Naive thymus-derived CD4-positive, alpha-beta T cell (primary cell): ENCODE data around the gene FYN. TPM values are rescaled to one million over a fixed set of nuclear protein-coding genes. Genes with fewer than 3 reads are reported as not detected.
A peak's percentile ranks its signal among the peaks of the same experiment; 100 is the strongest.
"Not testable (repeated sequence)": the region's sequence is repeated elsewhere in the genome, so short reads cannot be mapped to it uniquely, and the experiment has no call there.

Experiments used
- ATAC-seq: fragments of 150-1000 bp; cut with Tn5 transposase; 2 replicates; pipeline ENCODE4 v1.10.0; 2021; ENCODE audit warnings: mild to moderate bottlenecking, moderate library complexity
- CTCF ChIA-PET: fragments of 350-600 bp; sonication (Branson Sonifier 250); formaldehyde crosslinking; loops from one replicate; lab custom pipeline; 2021; ENCODE audit warnings: antibody characterized with exemption; lab: Charles Lee
- POLR2A ChIA-PET: fragments of 350-600 bp; sonication (Branson Sonifier 250); formaldehyde crosslinking; loops from one replicate; lab custom pipeline; 2021; ENCODE audit warnings: antibody characterized with exemption, inconsistent platforms; lab: Charles Lee
- DNase-seq, 9 donors: peaks; one replicate each; pipeline versions ENCODE4 v3.0.0 to v3.0.0-alpha.2; 2020 to 2022; ENCODE audit warnings: mixed read lengths in 1 of 9
- H3K27ac ChIP-seq: one replicate; pipeline ENCODE4 v1.7.0; 2013; ENCODE audit warnings: mild to moderate bottlenecking, low read depth, low read length, moderate library complexity
- H3K27me3 ChIP-seq, 2 donors: one replicate each; pipeline ENCODE4 v1.7.0; 2013; ENCODE audit warnings: low read length in 2 of 2, mild to moderate bottlenecking in 2 of 2, moderate library complexity in 2 of 2; ENCODE audit not compliant: control insufficient read depth in 2 of 2, insufficient read depth in 2 of 2
- H3K36me3 ChIP-seq, 3 experiments: 1 replicate in 2 of 3; 2 replicates in 1 of 3; pipeline ENCODE4 v1.7.0; 2013; ENCODE audit warnings: low read length in 3 of 3, mild to moderate bottlenecking in 3 of 3, moderate library complexity in 1 of 3; ENCODE audit not compliant: insufficient read depth in 3 of 3, control insufficient read depth in 2 of 3
- H3K4me1 ChIP-seq, 2 donors: one replicate each; pipeline ENCODE4 v1.7.0; 2013; ENCODE audit warnings: low read length in 2 of 2, mild to moderate bottlenecking in 2 of 2, moderate library complexity in 1 of 2; ENCODE audit not compliant: control insufficient read depth in 2 of 2, insufficient read depth in 2 of 2
- H3K4me3 ChIP-seq: 2 replicates; pipeline ENCODE4 v1.7.0; 2013; ENCODE audit warnings: mild to moderate bottlenecking, low read length
- H3K9me3 ChIP-seq, 3 experiments: 1 replicate in 2 of 3; 2 replicates in 1 of 3; pipeline ENCODE4 v1.7.0; 2013; ENCODE audit warnings: low read length in 3 of 3; ENCODE audit not compliant: control insufficient read depth in 2 of 3
- H3K27ac Mint-ChIP-seq, 9 donors: one replicate each; pipeline ENCODE4 v1.8.0; 2020 to 2022; ENCODE audit warnings: mixed read lengths in 9 of 9, mild to moderate bottlenecking in 8 of 9, moderate library complexity in 5 of 9, inconsistent platforms in 2 of 9
- H3K27me3 Mint-ChIP-seq, 5 donors: one replicate each; pipeline ENCODE4 v1.8.0; 2021 to 2022; ENCODE audit warnings: mixed read lengths in 5 of 5, mild to moderate bottlenecking in 1 of 5
- H3K36me3 Mint-ChIP-seq, 5 donors: one replicate each; pipeline ENCODE4 v1.8.0; 2020 to 2022; ENCODE audit warnings: mixed read lengths in 5 of 5, mild to moderate bottlenecking in 3 of 5, inconsistent platforms in 1 of 5
- H3K4me1 Mint-ChIP-seq, 7 donors: one replicate each; pipeline ENCODE4 v1.8.0; 2020 to 2022; ENCODE audit warnings: mixed read lengths in 7 of 7, mild to moderate bottlenecking in 3 of 7, inconsistent platforms in 1 of 7
- H3K4me3 Mint-ChIP-seq, 10 donors: one replicate each; pipeline ENCODE4 v1.8.0; 2020 to 2022; ENCODE audit warnings: mild to moderate bottlenecking in 10 of 10, mixed read lengths in 10 of 10, moderate library complexity in 6 of 10, inconsistent platforms in 2 of 10
- H3K9me3 Mint-ChIP-seq, 11 donors: one replicate each; pipeline ENCODE4 v1.8.0; 2020 to 2022; ENCODE audit warnings: mixed read lengths in 11 of 11, mild to moderate bottlenecking in 4 of 11, inconsistent platforms in 1 of 11, moderate library complexity in 1 of 11
- intact Hi-C, 2 donors: fragments of 100-400 bp; cut with micrococcal nuclease; formaldehyde crosslinking; loops; one replicate each; pipeline ENCODE4 v1.15.1; 2023
- polyA plus RNA-seq, 2 donors: library from polyadenylated mRNA; unstranded; fragments of 300-500 nt; fragmentation: Illumina TruSeq; gene quantifications; one replicate each; pipeline ENCODE4 v1.2.3, GENCODE V29; 2021
- total RNA-seq, 6 experiments: library from RNA in 5 of 6; stranded (reverse) in 5 of 6; gene quantifications; 1 replicate in 5 of 6; 2 replicates in 1 of 6; pipeline ENCODE4 v1.2.3 and lab custom pipeline; 2021 to 2026

FYN gene
- total and polyA plus RNA-seq, 7 experiments from 2014 or later = 200 to 720 (median 430) TPM

DNA sequence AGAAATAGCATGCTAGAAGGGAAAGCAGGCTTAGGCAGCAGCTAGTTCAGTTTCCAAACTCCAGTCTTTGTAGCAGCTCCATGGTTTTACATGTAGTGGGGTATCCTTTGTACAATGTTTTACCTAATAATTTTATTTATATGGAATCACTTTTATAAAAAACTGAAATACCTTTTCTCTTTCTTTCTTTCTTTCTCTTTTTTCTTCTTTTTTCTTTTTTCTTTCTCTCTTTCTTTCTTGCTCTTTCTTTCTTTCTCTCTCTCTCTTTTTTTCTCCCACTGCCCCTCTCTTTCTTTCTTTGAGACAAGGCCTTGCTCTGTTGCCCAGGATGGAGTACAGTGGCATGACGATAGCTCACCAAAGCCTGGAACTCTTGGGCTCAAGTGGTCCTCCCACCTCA is 41.4 kb upstream of the FYN start:
- Mint-ChIP-seq H3K4me1 (peaks cover 0 to 15% (median 7%) of the 10 kb centered on the region in 7 donors), H3K9me3 (peaks cover 0 to 3% (median 0%) of the 10 kb centered on the region in 11 donors), H3K27ac (peak overlapping the region in 1 of 9 donors; percentile 43), H3K27me3 (no peaks in the 10 kb centered on the region), H3K36me3 (no peaks in the 10 kb centered on the region), H3K4me3 (no peak overlapping the region)
- Histone ChIP-seq H3K4me3 (no peak overlapping the region), H3K4me1 (no peaks in the 10 kb centered on the region), H3K36me3 (no peaks in the 10 kb centered on the region), H3K27me3 (no peaks in the 10 kb centered on the region), H3K9me3 (no peaks in the 10 kb centered on the region), H3K27ac (no peak overlapping the region)
- POLR2A ChIA-PET = interaction anchor here (1.0 kb wide), 1 partner anchor 40 kb away, joined by 3 read pairs; no protein-coding TSS in a partner anchor
- intact Hi-C loops = no loop called here
- DNase-seq (no peak), ATAC-seq (no peak)
- CTCF ChIA-PET = no interaction called here

DNA sequence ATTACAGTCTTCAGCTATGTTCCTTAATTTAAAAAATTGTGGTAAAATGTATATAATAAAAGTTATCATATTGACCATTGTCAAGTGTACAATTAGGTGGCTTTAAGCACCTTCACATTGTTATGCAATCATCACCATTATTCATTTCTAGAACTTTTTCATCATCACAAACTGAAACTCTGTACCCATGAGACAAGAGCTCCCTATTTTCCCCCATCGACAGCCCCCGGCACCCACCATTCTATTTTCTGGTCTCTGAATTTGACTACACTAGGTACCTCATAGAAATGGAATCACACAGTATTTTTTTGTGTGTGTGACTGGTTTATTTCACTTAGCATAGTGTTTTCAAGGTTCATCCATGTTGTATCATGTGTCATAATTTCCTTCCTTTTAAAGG is 39.7 kb upstream of the FYN start:
- H3K27ac Mint-ChIP-seq = no peak overlapping the region
- CTCF ChIA-PET = no interaction called here

DNA sequence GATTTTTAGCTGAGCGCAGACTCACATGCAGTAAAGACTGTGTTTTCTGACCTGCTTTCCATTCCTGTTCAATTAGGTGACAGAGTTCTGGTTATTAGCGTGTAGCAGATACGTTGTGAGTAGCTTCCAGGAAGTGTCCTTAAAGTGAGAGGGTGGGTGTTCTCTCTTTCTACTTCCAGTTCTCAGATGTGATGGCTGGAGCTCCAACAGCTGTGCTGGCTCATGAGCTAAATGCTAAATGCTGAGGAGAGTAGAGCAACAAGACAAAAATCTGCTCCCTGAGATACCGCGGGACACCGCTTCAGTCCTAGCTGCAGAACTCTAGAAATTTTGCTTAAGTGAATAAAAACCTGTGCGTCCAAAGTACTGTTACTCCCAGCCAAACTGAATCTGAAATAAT is 38.2 kb upstream of the FYN start:
- Mint-ChIP-seq H3K27me3 (no peaks in the 10 kb centered on the region), H3K36me3 (no peaks in the 10 kb centered on the region), H3K27ac (peak overlapping the region in 1 of 9 donors; percentile 38), H3K9me3 (peaks cover 0 to 2% (median 0%) of the 10 kb centered on the region in 11 donors), H3K4me3 (no peak overlapping the region), H3K4me1 (peaks cover 0 to 16% (median 7%) of the 10 kb centered on the region in 7 donors)
- ATAC-seq = no peak
- CTCF ChIA-PET = no interaction called here
- Histone ChIP-seq H3K27ac (no peak overlapping the region), H3K4me1 (no peaks in the 10 kb centered on the region), H3K27me3 (no peaks in the 10 kb centered on the region), H3K4me3 (no peak overlapping the region), H3K36me3 (no peaks in the 10 kb centered on the region), H3K9me3 (no peaks in the 10 kb centered on the region)
- intact Hi-C loops = no loop called here
- POLR2A ChIA-PET = interaction anchor here (0.6 kb wide), 1 partner anchor 32 kb away, joined by 3 read pairs; no protein-coding TSS in a partner anchor
- no peak for DNase-seq

More for the DNA sequence above, 39.7 kb upstream of the FYN start:
- H3K4me3 Mint-ChIP-seq = no peak overlapping the region
- H3K4me3 ChIP-seq = no peak overlapping the region
- no peaks in the 10 kb centered on the region for H3K27me3 ChIP-seq
- ATAC-seq = no peak
- H3K27ac ChIP-seq = no peak overlapping the region
- POLR2A ChIA-PET = no interaction called here
- peaks cover 0 to 3% (median 0%) of the 10 kb centered on the region in 11 donors for H3K9me3 Mint-ChIP-seq
- no peaks in the 10 kb centered on the region for H3K27me3 Mint-ChIP-seq
- no peak for DNase-seq
- H3K36me3 Mint-ChIP-seq = no peaks in the 10 kb centered on the region
- H3K9me3 ChIP-seq = no peaks in the 10 kb centered on the region
- H3K4me1 Mint-ChIP-seq = peaks cover 0 to 16% (median 7%) of the 10 kb centered on the region in 7 donors
- intact Hi-C loops = no loop called here
- H3K4me1 ChIP-seq = no peaks in the 10 kb centered on the region
- H3K36me3 ChIP-seq = no peaks in the 10 kb centered on the region

DNA sequence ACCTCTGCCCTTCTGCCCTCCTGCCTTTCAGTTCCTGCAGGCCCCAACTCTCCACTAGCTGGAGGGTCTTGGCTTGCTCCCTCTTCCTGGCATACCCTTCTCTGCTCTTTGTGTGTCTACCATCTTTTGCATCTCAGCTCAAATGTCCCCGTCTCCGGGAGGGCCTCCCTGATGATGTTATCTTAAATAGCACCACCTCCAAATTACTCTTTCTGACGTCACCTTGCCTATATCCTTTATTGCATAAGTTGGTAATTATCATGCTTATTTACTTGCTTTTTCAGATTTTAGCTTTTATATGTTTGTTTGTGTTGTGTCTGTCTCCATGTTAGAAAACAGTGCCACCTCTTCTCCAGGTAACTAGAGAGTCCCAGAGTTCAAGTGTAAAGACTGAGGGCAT is 36.0 kb upstream of the FYN start:
- Histone ChIP-seq H3K4me1 (no peaks in the 10 kb centered on the region), H3K36me3 (no peaks in the 10 kb centered on the region), H3K4me3 (no peak overlapping the region), H3K27me3 (no peaks in the 10 kb centered on the region), H3K27ac (no peak overlapping the region), H3K9me3 (no peaks in the 10 kb centered on the region)
- no peak for DNase-seq
- Mint-ChIP-seq H3K27ac (peak overlapping the region in 1 of 9 donors; percentile 1), H3K36me3 (no peaks in the 10 kb centered on the region), H3K27me3 (no peaks in the 10 kb centered on the region), H3K4me3 (no peak overlapping the region), H3K4me1 (peaks cover 0 to 16% (median 7%) of the 10 kb centered on the region in 7 donors), H3K9me3 (peaks cover 0 to 4% (median 0%) of the 10 kb centered on the region in 11 donors)
- no peak for ATAC-seq
- ChIA-PET CTCF (no interaction called here), POLR2A (interaction anchor here (1.3 kb wide), 1 partner anchor 11 kb away, joined by 3 read pairs; no protein-coding TSS in a partner anchor)
- intact Hi-C loops = no loop called here

DNA sequence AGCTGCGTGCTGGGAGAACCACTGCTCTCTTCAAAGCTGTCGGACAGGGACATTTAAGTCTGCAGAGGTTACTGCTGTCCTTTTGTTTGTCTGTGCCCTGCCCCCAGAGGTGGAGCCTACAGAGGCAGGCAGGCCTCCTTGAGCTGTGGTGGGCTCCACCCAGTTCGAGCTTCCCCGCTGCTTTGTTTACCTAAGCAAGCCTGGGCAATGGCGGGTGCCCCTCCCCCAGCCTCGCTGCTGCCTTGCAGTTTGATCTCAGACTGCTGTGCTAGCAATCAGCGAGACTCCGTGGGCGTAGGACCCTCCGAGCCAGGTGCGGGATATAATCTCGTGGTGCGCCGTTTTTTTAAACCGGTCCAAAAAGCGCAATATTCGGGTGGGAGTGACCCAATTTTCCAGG is 35.1 kb upstream of the FYN start:
- H3K36me3 ChIP-seq, H3K4me3 ChIP-seq, CTCF ChIA-PET, H3K27ac ChIP-seq, H3K4me1 ChIP-seq, DNase-seq, H3K9me3 ChIP-seq, H3K36me3 Mint-ChIP-seq, H3K27me3 Mint-ChIP-seq, intact Hi-C loops, H3K9me3 Mint-ChIP-seq, H3K27me3 ChIP-seq, ATAC-seq, H3K27ac Mint-ChIP-seq, H3K4me3 Mint-ChIP-seq: not testable (repeated sequence)
- H3K4me1 Mint-ChIP-seq = peaks cover 0 to 16% (median 7%) of the 10 kb centered on the region in 7 donors
- POLR2A ChIA-PET = interaction anchor here (1.3 kb wide), 1 partner anchor 10 kb away, joined by 3 read pairs; no protein-coding TSS in a partner anchor

DNA sequence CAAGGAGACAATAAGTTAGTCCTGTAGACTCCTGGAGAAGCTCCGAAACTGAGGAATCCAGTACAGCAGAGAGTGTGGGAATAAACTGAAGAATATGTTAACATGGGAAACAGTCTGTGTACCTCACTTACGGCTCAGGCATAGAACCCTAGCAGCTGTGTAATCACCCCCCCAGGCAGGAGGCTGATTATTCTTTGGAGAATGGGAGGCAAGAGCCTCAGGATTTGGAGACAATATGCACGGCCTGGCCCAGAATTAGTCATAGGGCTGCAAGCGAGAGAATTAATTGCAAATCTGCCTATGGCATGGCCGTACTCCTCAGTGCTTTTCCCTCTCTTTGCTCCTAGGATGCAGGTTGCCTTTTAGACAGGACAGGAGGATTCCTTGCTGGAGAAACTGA is 27.5 kb upstream of the FYN start:
- Mint-ChIP-seq H3K27me3 (peaks cover 0 to 2% (median 0%) of the 10 kb centered on the region in 5 donors), H3K9me3 (peaks cover 0 to 1% (median 0%) of the 10 kb centered on the region in 11 donors), H3K27ac (no peak overlapping the region), H3K36me3 (no peaks in the 10 kb centered on the region), H3K4me1 (no peaks in the 10 kb centered on the region), H3K4me3 (no peak overlapping the region)
- H3K4me1 ChIP-seq = no peaks in the 10 kb centered on the region
- intact Hi-C loops = no loop called here
- no peak for ATAC-seq
- DNase-seq = no peak
- H3K27ac ChIP-seq = no peak overlapping the region
- no peaks in the 10 kb centered on the region for H3K27me3 ChIP-seq
- H3K36me3 ChIP-seq = no peaks in the 10 kb centered on the region
- ChIA-PET POLR2A (no interaction called here), CTCF (no interaction called here)
- H3K4me3 ChIP-seq = no peak overlapping the region
- no peaks in the 10 kb centered on the region for H3K9me3 ChIP-seq

DNA sequence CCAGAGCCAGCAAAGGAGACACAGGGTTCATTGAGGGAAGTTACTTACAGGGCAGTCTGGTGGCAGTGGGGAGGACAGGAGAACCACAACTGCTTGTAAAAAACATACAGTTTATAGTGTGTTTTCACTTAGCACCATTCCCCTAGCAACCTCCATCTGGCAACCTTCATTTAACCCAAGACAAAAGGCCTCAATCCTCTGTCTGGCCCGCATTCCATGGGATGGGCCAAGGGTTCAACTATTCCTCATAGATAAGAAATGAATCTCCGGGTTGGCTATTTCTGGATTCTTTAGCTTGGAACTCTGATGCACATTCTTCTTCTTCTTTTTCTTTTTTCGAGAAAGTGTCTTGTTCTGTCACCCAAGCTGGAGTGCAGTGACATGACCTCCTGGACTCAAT is 26.3 kb upstream of the FYN start:
- no peaks in the 10 kb centered on the region for H3K27me3 ChIP-seq
- peaks cover 0 to 2% (median 0%) of the 10 kb centered on the region in 5 donors for H3K27me3 Mint-ChIP-seq
- ATAC-seq = no peak
- H3K9me3 Mint-ChIP-seq = peaks cover 0 to 1% (median 0%) of the 10 kb centered on the region in 11 donors
- H3K9me3 ChIP-seq = no peaks in the 10 kb centered on the region
- peak overlapping the region in 1 of 9 donors; percentile 48 for H3K27ac Mint-ChIP-seq
- H3K36me3 Mint-ChIP-seq = no peaks in the 10 kb centered on the region
- ChIA-PET POLR2A (interaction anchor here (2.0 kb wide), 1 partner anchor 11 kb away, joined by 5 read pairs; no protein-coding TSS in a partner anchor), CTCF (no interaction called here)
- no peaks in the 10 kb centered on the region for H3K4me1 Mint-ChIP-seq
- no peak overlapping the region for H3K4me3 Mint-ChIP-seq
- no peaks in the 10 kb centered on the region for H3K4me1 ChIP-seq
- H3K36me3 ChIP-seq = no peaks in the 10 kb centered on the region
- no peak for DNase-seq
- no peak overlapping the region for H3K4me3 ChIP-seq
- intact Hi-C loops = no loop called here
- H3K27ac ChIP-seq = no peak overlapping the region
